Measurements from ENCODE around the gene RAN. TPM values are rescaled to one million over a fixed set of nuclear protein-coding genes. Genes with fewer than 3 reads are reported as not detected.

RAN gene
- total RNA-seq, 1 experiment from 2014 or later: 1,396 TPM

DNA sequence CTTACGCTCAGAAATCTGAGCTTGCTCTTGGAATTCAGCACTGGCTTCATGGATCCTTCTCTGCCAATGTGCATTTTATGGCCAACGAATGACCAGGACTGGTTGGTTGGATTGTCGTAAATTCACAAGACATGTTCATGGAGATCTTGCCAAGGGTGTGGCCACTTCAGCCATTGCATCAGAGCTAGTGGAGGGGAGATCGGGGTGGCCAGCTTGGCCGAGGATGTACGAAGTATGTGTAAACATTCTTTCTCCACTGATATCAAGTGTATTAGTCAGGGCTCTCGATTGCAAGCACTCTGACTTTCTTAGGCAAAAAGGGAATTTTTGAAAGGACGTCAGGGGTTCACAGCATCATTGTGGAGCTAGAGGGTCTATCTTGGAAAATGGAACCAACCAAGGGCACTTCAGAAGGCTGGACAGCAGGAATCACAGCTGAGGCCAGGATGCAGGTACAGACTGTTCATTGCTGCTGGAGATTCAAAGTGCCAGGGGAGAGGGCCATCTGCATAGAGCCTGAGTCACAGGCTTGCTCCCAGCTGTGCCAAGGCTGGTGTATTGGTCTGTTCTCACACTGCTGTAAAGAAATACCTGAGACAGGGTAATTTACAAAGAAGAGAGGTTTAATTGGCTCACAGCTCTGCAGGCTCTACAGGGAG, 49.0 kb downstream of the RAN start:
- DNase-seq: no peak
- no peaks in the 10 kb centered on the region for H3K36me3 ChIP-seq (replicated peaks; ENCODE audit: control insufficient read depth, insufficient read depth, low read length)
- H3K4me3 ChIP-seq (ENCODE audit: insufficient read depth, low read depth, low read length): no peak overlapping the region
- no peaks in the 10 kb centered on the region for H3K27me3 ChIP-seq (ENCODE audit: control insufficient read depth, insufficient read depth, low read length)

DNA sequence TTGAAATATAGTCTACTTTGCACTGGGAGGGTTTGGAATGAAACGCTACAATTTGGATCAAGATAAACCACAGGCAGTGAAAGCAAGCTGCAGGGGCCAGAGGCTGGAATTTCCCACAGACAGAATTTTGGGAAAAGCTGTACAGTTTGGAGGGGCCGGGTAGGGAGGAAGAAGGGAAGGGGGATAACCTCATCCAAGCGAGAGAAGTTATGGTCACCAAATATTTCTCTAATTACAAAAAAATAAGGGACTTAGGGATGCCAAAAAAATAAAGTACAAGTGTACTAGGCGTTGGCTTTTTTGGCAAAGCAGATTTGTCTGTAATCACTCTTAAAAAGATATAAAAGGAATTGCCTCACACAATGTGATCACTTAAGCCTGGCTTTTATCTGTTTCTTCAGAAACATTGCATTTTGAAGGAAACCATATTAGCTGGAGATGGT, 50.7 kb downstream of the RAN start:
- Histone ChIP-seq H3K4me3 (ENCODE audit: insufficient read depth, low read depth, low read length) (no peak overlapping the region), H3K36me3 (replicated peaks; ENCODE audit: control insufficient read depth, insufficient read depth, low read length) (no peaks in the 10 kb centered on the region), H3K27me3 (ENCODE audit: control insufficient read depth, insufficient read depth, low read length) (no peaks in the 10 kb centered on the region)
- DNase-seq: no peak

DNA sequence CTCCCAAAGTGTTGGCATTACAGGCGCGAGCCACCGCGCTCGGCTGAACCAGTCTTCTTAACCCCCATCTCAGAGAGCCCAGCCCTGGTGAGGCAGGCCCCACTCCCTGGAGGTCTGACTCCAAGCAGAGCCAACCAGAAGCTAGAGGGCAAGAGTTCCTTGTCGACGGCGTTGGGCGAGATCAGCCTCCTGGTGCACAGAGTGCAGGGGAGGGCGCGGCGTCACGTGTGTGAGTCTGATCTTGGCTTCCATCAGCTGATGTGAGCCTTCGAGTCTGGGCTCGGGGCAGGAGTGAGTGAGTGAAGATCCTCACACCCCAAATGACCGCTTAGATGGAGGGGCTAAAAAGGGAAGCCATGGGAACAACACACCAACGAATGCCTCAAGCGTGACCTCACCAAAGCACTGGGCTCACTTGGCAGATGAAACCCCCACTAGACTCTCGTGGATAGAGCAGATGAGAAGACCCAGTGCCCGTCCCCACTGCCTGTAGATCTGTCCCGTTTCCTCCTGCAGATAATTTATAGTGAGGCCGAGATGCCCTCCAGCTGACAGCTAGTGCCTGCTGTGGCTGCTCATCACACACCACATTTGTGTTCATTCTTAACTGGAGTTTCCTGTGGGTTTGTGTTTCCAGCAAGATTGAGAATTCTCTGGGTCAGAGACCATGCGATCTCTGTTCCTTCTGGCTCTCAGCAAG, 53.2 kb downstream of the RAN start:
- Histone ChIP-seq H3K36me3 (replicated peaks; ENCODE audit: control insufficient read depth, insufficient read depth, low read length) (no peaks in the 10 kb centered on the region), H3K27me3 (ENCODE audit: control insufficient read depth, insufficient read depth, low read length) (no peaks in the 10 kb centered on the region), H3K4me3 (ENCODE audit: insufficient read depth, low read depth, low read length) (no peak overlapping the region)
- DNase-seq: no peak

DNA sequence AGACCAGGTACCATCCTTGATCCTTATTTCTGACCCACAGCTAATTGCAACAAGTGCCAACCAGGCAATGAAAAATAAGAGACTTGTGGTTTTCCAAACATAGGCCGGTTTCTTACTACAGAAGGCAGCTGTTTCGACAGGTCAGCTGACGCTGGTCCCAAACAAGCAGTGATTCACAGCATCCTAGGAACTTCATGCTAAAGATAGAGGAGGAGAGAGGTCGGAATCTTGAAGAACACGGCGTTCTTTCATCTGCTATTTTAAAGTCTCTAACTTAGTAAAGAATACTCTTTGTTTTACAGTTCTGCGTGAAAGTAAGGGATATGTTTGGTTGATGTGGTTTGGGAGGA, 53.8 kb downstream of the RAN start:
- DNase-seq: no peak
- H3K4me3 ChIP-seq (ENCODE audit: insufficient read depth, low read depth, low read length): no peak overlapping the region
- H3K27me3 ChIP-seq (ENCODE audit: control insufficient read depth, insufficient read depth, low read length): no peaks in the 10 kb centered on the region
- no peaks in the 10 kb centered on the region for H3K36me3 ChIP-seq (replicated peaks; ENCODE audit: control insufficient read depth, insufficient read depth, low read length)

Other genes starting within 250 kb of the RAN start
- gene RIMBP2, start 155.8 kb upstream of the RAN start, total RNA-seq (2014; rRNA removed; shearing (Covaris generic)): 1.2 and 2.1 TPM in 2 replicates
- 19.3 and 24.9 TPM in 2 replicates for gene STX2, start 32.8 kb upstream of the RAN start, total RNA-seq (2014; rRNA removed; shearing (Covaris generic))
- 0.89 and 0.97 TPM in 2 replicates for gene ADGRD1, start 81.8 kb downstream of the RAN start, total RNA-seq (2014; rRNA removed; shearing (Covaris generic))

Data from H7 (cell line).